ENCODE results near the gene ADCY4.
"Not testable (repeated sequence)": the region's sequence is repeated elsewhere in the genome, so short reads cannot be mapped to it uniquely, and the experiment has no call there.

The ADCY4 gene

DNA sequence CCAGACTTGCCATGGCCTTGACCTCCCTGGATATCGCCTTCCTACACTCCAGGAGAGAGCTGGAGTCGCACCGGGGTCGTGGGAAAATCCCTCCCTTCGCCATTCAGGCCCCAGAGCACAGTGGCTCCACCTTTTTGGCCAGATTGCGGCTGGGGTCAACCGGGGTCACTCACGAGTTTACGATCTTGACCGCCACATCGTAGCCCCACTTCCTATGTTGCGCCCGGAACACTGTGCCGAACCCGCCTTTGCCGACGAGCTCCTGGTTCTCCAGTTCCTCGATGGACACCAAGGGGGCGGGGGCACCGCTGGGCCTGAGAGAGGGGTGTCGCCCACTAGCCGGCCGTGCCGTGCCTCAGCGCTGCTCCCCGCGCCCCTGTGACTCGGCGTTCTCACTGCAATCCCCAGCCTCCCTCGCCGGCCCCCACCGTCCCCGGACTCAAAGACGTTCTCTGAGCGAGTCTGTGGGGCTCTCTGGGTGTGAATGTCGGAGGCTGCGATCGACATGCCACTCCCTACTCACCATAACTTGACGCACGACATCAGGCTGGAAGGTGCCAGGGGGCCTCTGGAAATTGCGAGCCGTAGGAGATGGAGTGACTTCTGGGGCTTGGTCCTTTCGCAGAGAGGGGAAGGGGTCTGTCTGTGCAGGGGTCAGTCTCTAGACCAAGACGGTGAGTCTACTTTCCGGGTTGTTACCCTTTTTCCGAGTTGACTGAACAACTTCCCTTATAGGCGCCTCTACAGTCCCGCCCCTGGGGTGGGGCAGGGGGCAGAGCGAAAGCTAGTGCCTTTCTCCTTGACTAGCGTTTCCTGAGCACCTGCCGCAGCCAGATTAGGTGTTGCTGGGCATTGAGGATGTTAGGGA, 4.6 kb upstream of the ADCY4 start, which contains the start of gene RIPK3:
Gene RIPK3 (minus strand): TSS at position 708 of the 868 bp plus-strand sequence. CDS start 165 bp downstream, at position 543.
- in situ Hi-C loops (cut with MboI; ENCODE audit: low sequenced_read_pairs): loop anchor here (25.0 kb wide), 1 partner anchor 348 kb away; no protein-coding TSS in a partner anchor
- Histone ChIP-seq H3K36me3 (replicated peaks) (no peaks in the 10 kb centered on the region), H3K27me3 (ENCODE audit: low read depth) (peaks cover 11% of the 10 kb centered on the region), H3K9me3 (no peaks in the 10 kb centered on the region), H3K4me3 (no peak within 1 kb of the TSS), H3K4me1 (no peaks in the 10 kb centered on the region)
- DNase-seq (ENCODE audit: low spot score in 2 of 2): no peak

DNA sequence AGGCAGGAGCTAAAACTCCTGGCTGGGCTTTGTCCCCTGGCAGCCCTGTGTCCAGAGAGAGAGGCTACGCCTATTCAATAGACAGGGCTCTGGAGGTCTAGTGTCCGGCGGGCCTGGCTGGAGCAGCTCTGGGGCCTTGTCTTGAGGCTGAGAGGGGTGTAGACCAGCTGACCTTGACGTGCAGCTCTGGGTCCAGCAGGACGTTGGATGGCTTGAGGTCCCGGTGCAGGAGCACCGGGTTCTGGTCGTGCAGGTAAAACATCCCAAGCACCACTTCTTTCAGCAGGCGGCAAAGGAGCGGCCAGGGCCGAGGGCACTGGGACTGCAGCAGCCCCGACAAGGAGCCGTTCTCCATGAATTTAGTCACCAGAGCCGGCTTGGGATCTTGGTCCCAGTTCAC, 4.0 kb upstream of the ADCY4 start:
- Histone ChIP-seq H3K4me3 (no peak overlapping the region), H3K4me1 (peaks cover 2% of the 10 kb centered on the region; the same call in 1 of the 2 replicates), H3K9me3 (no peaks in the 10 kb centered on the region), H3K27me3 (ENCODE audit: low read depth) (peaks cover 6% of the 10 kb centered on the region; the same call in 1 of the 2 replicates), H3K36me3 (replicated peaks) (no peaks in the 10 kb centered on the region)
- no peak for DNase-seq (ENCODE audit: low spot score in 2 of 2)
- in situ Hi-C loops (cut with MboI; ENCODE audit: low sequenced_read_pairs): loop anchor here (25.0 kb wide), 1 partner anchor 348 kb away; no protein-coding TSS in a partner anchor

DNA sequence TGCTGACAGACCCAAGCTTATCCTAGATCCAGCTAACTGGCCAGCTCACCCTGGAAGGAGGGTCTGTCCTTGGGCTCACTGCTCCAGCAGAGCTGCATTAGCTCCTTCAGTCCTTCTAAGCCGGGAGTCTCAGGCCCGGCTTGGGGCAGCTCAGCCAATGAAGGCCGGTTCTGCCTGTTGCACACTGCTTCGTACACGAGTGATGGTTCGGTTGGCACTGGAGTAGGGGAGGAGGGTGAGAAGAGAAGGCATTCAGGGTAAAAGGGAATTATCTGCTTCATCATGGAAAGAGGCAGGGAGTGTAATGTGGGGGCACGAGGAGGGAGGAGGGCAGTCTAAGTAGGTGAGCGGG, 2.9 kb upstream of the ADCY4 start:
- H3K9me3 ChIP-seq: no peaks in the 10 kb centered on the region
- H3K4me3 ChIP-seq: no peak overlapping the region
- no peaks in the 10 kb centered on the region for H3K27me3 ChIP-seq (ENCODE audit: low read depth)
- no peak for DNase-seq (ENCODE audit: low spot score in 2 of 2)
- in situ Hi-C loops (cut with MboI; ENCODE audit: low sequenced_read_pairs): loop anchor here (25.0 kb wide), 1 partner anchor 350 kb away; no protein-coding TSS in a partner anchor
- peaks cover 3% of the 10 kb centered on the region; the same call in 1 of the 2 replicates for H3K4me1 ChIP-seq
- no peaks in the 10 kb centered on the region for H3K36me3 ChIP-seq (replicated peaks)

DNA sequence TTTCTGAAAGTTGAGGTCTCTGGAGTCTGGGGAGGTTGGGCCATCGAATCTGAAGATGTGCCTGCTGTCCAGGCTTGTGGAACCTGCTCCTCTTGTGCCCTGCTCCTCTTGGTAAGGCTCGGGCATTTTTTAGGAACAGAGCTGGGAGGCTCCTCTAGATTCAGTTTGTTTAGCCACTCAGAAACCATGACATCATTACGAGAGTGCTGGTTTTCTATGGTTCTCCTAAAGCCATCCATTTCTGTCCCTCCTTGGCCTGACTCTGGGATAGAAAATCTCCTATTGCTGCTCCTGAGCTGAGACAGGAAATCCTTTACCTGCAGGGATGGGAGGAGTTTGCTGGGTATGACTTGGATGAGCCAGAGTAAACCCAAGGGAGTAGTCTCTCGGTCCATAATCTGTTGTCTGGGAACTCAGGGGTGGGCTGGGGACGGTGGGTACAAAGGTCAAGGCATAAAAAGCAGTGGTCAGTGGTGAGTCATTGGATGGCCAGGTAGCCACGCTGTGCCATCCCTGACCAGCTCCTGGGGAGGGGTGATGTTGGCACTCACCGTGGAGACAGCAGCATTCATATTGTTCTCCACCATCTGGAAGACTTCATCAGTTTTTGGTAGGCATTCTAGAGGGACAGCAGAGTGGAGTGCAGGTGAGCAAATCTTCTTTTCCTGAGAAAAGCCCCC, 2.4 kb upstream of the ADCY4 start:
- Histone ChIP-seq H3K27me3 (ENCODE audit: low read depth) (no peaks in the 10 kb centered on the region), H3K36me3 (replicated peaks) (no peaks in the 10 kb centered on the region), H3K4me1 (peaks cover 3% of the 10 kb centered on the region; the same call in 1 of the 2 replicates), H3K9me3 (no peaks in the 10 kb centered on the region), H3K4me3 (no peak overlapping the region)
- in situ Hi-C loops (cut with MboI; ENCODE audit: low sequenced_read_pairs): loop anchor here (25.0 kb wide), 1 partner anchor 350 kb away; no protein-coding TSS in a partner anchor
- no peak for DNase-seq (ENCODE audit: low spot score in 2 of 2)

DNA sequence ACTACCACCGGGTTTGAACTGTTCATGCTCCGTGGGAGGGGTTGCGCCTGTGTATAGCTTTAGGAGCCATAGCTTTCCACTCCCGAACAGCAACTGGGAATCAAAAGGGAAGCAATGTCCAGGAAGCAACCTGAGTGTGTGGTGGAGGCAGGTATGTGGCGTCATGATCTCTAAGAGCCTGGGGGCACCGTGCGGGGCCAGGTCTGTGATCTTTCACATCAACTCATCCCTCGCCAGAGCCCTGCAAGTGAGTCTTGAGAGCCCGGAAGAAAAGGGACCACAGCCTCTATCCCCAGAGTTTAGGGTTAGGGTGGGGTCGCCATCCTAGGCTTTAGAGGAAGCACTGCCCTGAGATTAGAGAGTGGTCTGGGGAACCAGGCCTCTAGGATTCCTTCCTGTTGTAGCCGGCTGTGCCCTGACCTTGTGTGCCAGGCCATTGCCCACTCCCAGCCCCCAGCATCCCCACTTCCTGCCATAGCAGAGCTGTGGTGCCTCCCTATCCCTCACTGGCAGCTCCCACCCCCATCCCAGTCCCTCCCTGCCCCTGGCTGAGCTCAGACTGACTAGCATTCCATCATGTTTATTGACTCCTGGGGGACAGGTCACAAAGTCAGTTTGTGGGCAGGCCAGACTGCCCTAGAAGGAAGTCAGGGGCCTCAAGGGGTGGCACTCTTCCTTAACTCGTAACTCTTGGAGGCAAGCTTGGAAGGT, 745 bp upstream of the ADCY4 start:
- H3K4me1 ChIP-seq: peaks cover 3% of the 10 kb centered on the region; the same call in 1 of the 2 replicates
- H3K9me3 ChIP-seq: no peaks in the 10 kb centered on the region
- no peak overlapping the region for H3K4me3 ChIP-seq
- no peaks in the 10 kb centered on the region for H3K36me3 ChIP-seq (replicated peaks)
- H3K27me3 ChIP-seq (ENCODE audit: low read depth): no peaks in the 10 kb centered on the region
- DNase-seq (ENCODE audit: low spot score in 2 of 2): no peak
- in situ Hi-C loops (cut with MboI; ENCODE audit: low sequenced_read_pairs): loop anchor here (25.0 kb wide), 1 partner anchor 352 kb away; no protein-coding TSS in a partner anchor

DNA sequence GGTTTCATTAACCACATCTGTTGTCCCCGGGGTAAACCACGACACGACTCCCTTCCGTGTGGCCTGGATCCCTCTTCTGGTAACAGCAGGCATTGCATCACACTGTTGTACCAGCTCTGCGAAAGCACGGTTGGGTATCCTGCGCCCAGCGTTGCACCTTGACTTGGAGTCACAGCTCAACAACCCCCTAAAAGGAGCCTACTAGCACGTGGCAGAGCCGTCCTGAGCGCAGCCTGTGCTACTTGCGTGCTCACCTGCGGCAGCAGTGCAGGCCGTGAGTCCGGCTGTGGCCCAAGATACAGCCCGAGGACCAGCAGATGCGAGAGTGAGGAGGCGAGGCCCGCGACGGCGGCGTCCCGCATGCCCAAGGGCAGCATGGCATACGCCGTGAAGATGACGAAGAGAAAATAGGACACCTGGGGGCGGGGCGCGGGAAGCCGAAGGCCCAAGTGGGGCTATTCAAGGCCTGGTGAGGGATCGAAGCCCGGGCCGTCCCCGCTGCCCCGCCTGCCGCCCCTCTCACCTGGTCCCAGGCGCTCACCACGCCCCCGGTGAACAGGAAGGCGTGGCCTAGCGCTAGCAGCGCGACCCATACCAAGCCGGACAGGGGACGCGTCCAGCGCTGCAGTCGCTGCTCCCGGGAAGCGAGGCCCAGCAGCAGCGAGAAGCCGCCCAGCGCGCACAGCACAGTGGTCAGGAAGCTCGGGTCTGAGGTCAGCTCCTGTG, 2.4 kb downstream of the ADCY4 start:
- Histone ChIP-seq H3K4me1 (peaks cover 3% of the 10 kb centered on the region; the same call in 1 of the 2 replicates), H3K27me3 (ENCODE audit: low read depth) (no peaks in the 10 kb centered on the region), H3K36me3 (replicated peaks) (no peaks in the 10 kb centered on the region), H3K4me3 (no peak overlapping the region), H3K9me3 (no peaks in the 10 kb centered on the region)
- in situ Hi-C loops (cut with MboI; ENCODE audit: low sequenced_read_pairs): loop anchor here (5.0 to 25.0 kb wide), 2 partner anchors 100 to 355 kb away; no protein-coding TSS in a partner anchor
- peak; percentile 21 to 77 for DNase-seq (ENCODE audit: low spot score in 2 of 2)

DNA sequence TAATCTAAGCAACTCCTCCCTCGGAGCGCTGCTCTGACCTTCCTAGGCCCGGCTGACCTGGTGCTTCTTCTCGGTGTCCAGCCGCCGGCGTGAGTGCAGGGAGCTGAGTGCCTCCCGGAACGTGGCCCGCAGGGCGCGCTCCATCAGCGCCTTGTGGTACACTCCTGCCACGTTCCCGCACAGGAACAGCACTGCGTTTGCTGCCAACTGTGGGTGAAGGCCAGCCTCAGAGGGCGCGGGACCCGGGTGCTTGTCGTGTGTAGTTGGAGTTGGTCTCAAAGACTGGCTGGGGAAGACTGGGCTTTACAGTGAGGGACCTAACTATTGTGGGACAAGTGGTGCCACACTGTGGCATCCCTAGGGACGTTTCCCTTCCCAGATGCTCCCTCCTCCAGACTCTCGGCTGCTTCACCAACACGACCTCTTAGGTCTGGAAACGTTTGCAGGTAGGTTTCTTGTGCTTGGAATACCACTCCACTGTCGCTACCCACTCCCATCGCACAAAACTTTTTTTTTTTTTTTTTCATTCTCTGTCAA, 3.1 kb downstream of the ADCY4 start:
- DNase-seq (ENCODE audit: low spot score in 2 of 2): no peak
- peaks cover 3% of the 10 kb centered on the region; the same call in 1 of the 2 replicates for H3K4me1 ChIP-seq
- in situ Hi-C loops (cut with MboI; ENCODE audit: low sequenced_read_pairs): loop anchor here (5.0 to 25.0 kb wide), 2 partner anchors 101 to 356 kb away; no protein-coding TSS in a partner anchor
- no peaks in the 10 kb centered on the region for H3K9me3 ChIP-seq
- no peak overlapping the region for H3K4me3 ChIP-seq
- H3K27me3 ChIP-seq (ENCODE audit: low read depth): no peaks in the 10 kb centered on the region
- H3K36me3 ChIP-seq (replicated peaks): no peaks in the 10 kb centered on the region

DNA sequence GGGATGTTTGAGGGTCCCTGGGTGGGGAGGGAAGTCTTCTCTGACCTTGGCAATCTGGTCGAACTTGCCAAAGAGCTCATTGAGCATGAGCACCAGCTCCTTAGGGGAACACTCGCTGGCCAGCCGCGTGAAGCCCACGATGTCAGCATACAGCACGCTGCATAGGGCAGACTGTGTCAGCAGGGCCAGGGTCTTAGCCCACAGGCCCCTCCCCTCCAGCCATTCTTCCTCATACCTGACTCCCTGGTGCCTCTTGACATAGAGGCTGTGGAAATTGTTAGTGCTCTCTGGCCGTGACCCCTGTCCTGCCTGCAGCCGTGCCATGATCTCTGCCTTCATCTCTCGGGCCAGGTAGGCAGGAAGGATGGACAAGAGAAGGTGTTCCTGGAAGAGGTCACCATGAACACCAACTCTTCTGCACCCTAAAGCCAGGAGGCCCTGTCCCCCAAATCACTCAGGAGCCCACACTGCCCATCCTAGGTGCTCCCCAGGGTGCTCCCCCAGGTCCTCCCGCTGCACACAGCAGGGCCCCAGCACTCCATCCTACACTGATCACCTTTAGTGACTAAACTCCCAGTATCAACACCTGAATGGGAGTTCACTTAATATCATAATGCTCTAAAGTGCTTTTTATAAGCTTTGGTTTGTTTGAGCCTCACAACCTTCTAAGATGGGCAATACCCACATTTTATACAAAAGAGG, 3.7 kb downstream of the ADCY4 start:
- Histone ChIP-seq H3K36me3 (replicated peaks) (no peaks in the 10 kb centered on the region), H3K9me3 (no peaks in the 10 kb centered on the region), H3K4me1 (peaks cover 3% of the 10 kb centered on the region; the same call in 1 of the 2 replicates), H3K27me3 (ENCODE audit: low read depth) (0 out of 2 replicates have a peak, but pooled peaks cover 2% of the 10 kb centered on the region), H3K4me3 (no peak overlapping the region)
- in situ Hi-C loops (cut with MboI; ENCODE audit: low sequenced_read_pairs): loop anchor here (5.0 to 25.0 kb wide), 2 partner anchors 101 to 356 kb away; no protein-coding TSS in a partner anchor
- DNase-seq (ENCODE audit: low spot score in 2 of 2): no peak

DNA sequence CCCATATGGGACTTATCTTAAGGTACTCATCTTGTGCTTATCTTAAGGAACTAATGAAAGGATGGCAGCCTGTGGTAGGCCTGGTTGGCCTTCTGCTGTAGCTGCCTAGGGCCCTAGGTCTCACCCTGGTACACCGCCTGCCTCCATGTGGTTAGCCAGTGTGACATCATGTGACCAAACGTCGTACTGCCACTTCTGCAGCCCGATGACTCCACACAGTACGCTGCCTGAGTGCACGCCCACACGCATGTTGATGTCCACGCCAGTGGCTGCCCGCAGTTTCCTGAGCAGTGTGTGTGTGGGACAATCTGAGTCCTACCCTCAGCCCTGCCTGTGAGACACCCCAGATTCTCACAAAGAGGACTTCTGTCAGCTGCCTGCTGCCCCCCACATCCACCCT, 5.1 kb downstream of the ADCY4 start:
- in situ Hi-C loops (cut with MboI; ENCODE audit: low sequenced_read_pairs): loop anchor here (5.0 to 25.0 kb wide), 2 partner anchors 103 to 358 kb away; no protein-coding TSS in a partner anchor
- H3K9me3 ChIP-seq: no peaks in the 10 kb centered on the region
- no peak overlapping the region for H3K4me3 ChIP-seq
- DNase-seq (ENCODE audit: low spot score in 2 of 2): no peak
- 0 out of 2 replicates have a peak, but pooled peaks cover 2% of the 10 kb centered on the region for H3K27me3 ChIP-seq (ENCODE audit: low read depth)
- H3K36me3 ChIP-seq (replicated peaks): no peaks in the 10 kb centered on the region
- peaks cover 3% of the 10 kb centered on the region; the same call in 1 of the 2 replicates for H3K4me1 ChIP-seq

DNA sequence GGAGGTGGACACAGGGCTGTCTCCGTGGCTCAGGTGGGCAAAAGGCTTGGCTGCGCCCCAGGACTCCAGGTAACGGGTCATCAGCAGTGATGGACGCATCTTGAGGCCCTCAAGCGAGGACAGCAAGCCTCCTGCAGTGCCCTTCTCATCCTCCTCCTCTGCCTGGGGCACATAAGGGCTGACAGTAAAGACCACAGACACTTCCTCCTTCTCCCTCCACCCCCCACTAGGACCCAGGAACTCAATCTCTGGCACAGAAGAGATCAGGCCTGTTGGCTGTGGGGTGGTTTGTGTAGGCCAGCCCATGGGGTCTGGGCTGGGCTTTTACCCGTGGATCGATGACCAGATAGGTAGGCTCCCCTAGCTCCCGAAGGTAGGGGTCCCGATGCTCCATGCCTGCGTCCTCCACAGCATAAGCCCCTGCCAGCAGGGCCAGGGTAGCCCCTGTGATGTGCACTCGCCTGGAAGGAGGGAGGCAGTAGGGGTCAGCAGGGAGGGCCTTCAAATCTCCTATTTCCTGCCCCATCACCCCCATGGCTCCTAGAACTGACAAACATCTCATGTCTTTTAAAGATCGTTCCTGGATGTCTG, 5.7 kb downstream of the ADCY4 start:
- Histone ChIP-seq H3K9me3 (no peaks in the 10 kb centered on the region), H3K27me3 (ENCODE audit: low read depth) (0 out of 2 replicates have a peak, but pooled peaks cover 2% of the 10 kb centered on the region), H3K4me3 (no peak overlapping the region), H3K4me1 (peaks cover 3% of the 10 kb centered on the region; the same call in 1 of the 2 replicates), H3K36me3 (replicated peaks) (no peaks in the 10 kb centered on the region)
- no peak for DNase-seq (ENCODE audit: low spot score in 2 of 2)
- in situ Hi-C loops (cut with MboI; ENCODE audit: low sequenced_read_pairs): loop anchor here (25.0 kb wide), 1 partner anchor 358 kb away; no protein-coding TSS in a partner anchor

DNA sequence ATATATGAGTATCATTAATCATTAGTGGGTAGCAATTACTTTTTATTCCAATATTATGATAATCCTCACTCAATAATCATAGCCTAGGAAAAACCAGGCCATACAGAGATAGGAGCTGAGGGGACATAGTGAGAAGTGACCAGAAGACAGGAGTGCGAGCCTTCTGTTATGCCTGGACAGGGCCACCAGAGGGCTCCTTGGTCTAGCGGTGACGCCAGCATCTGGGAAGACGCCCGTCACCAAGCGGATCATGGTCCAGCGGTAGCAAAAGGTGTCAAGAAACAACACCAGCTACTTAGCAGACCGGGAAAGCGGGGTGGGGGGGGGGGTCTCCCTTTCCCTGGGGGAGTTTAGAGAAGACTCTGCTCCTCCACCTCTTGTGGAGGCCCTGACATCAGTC, 7.0 kb downstream of the ADCY4 start:
- H3K27me3 ChIP-seq (ENCODE audit: low read depth); H3K4me1 ChIP-seq; H3K36me3 ChIP-seq (replicated peaks); H3K4me3 ChIP-seq; H3K9me3 ChIP-seq: not testable (repeated sequence)
- in situ Hi-C loops (cut with MboI; ENCODE audit: low sequenced_read_pairs): loop anchor here (25.0 kb wide), 1 partner anchor 359 kb away; no protein-coding TSS in a partner anchor
- DNase-seq (ENCODE audit: low spot score in 2 of 2): peak in 1 of 2 experiments; percentile 71

Data from HAP-1 (cell line).